Upper lobe of right lung (tissue), 1 donor: Measurements from ENCODE around the gene TDRD7. TPM values are rescaled to one million over a fixed set of nuclear protein-coding genes. Genes with fewer than 3 reads are reported as not detected.

Experiments used
- ATAC-seq: fragments of 200-7000 bp; cut with Tn5 transposase; one replicate; pipeline ENCODE4 v1.9.1; 2020; ENCODE audit warnings: mild to moderate bottlenecking, moderate library complexity
- DNase-seq: peaks from one replicate; pipeline ENCODE4 v3.0.0-alpha.2; 2020
- H3K27ac ChIP-seq: fragments of 200-600 bp; one replicate; pipeline ENCODE4 v1.8.0; 2022
- H3K27me3 ChIP-seq: fragments of 200-600 bp; one replicate; pipeline ENCODE4 v1.8.0; 2022; ENCODE audit warnings: mild to moderate bottlenecking
- H3K36me3 ChIP-seq: fragments of 200-600 bp; one replicate; pipeline ENCODE4 v1.8.0; 2022
- H3K4me1 ChIP-seq: fragments of 200-600 bp; one replicate; pipeline ENCODE4 v1.8.0; 2022
- H3K4me3 ChIP-seq: fragments of 200-600 bp; one replicate; pipeline ENCODE4 v1.8.0; 2022; ENCODE audit warnings: mild to moderate bottlenecking
- H3K9me3 ChIP-seq: fragments of 200-600 bp; one replicate; pipeline ENCODE4 v1.8.0; 2022
- intact Hi-C: fragments of 100-400 bp; cut with DNase I; formaldehyde crosslinking; loops from one replicate; pipeline ENCODE4 v1.11.0; 2022
- total RNA-seq: library from RNA; stranded (reverse); fragmentation: NEBNext Ultra II Directional; extraction: Animal tissue kit (Norgen Biotek cat#: 25700); gene quantifications from one replicate; pipeline ENCODE4 v1.2.1, GENCODE V29; 2021
- TF ChIP-seq, protein P1 (sequence below): fragments of 200-600 bp; IDR thresholded peaks from one replicate; pipeline ENCODE4 v1.8.0; 2022; ENCODE audit warnings: antibody characterized with exemption
- donor health status: DM: no; HTN: yes; CAD: no; lungs with severe emphysema.

TDRD7 gene
- total RNA-seq, 1 donor from 2014 or later: 18.2 TPM

DNA sequence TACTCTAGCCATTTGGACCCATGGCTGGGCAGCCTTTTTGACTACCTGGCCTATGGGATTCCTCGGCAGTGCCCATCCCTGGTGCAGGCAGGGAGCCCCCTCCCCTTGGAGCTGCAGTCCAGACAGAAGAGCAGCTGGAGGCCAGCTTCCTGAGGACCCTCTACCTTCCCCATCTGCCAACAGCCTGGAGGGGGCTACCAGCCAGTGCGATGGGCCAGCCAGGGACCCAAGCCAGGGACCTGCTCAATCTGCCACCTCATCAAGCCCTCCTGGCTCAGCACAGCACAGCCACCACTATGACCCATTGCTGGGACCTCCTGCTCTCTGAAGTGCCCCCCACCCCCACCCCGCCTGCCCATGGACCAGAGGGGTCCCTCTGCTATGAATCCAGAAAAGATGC, 22.6 kb upstream of the TDRD7 start:
- intact Hi-C loops: no loop called here

DNA sequence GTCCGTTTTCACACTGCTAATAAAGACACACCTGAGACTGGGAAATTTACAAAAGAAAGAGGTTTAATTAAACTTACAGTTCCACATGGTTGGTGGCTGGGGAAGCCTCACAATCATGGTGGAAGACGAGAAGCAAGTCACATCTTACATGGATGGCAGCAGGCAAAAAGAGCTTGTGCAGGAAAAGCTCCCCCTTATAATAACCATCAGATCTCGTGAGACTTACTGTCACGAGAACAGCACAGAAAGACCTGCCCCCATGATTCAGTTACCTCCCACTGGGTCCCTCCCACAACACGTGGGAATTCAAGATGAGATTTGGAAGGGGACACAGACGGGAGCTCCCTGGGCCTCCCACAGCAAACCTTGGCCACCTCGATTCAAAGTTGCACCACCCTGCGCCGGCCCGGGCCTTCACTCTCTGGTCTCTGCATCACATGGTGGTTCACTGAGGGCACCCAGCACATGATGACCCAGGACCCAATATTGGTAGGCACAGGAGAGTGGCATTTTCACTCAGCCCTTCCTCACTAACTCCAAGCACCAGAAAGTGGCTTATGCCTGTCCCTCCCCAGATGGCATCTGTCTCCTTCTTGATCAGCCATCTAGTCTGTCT, 21.0 kb upstream of the TDRD7 start:
- DNase-seq: no peak
- no peaks in the 10 kb centered on the region for H3K36me3 ChIP-seq
- no peak overlapping the region for H3K27ac ChIP-seq
- intact Hi-C loops: loop anchor here (5.0 to 10.0 kb wide), 2 partner anchors 224 to 534 kb away; no protein-coding TSS in a partner anchor
- TF ChIP-seq, protein P1, sequence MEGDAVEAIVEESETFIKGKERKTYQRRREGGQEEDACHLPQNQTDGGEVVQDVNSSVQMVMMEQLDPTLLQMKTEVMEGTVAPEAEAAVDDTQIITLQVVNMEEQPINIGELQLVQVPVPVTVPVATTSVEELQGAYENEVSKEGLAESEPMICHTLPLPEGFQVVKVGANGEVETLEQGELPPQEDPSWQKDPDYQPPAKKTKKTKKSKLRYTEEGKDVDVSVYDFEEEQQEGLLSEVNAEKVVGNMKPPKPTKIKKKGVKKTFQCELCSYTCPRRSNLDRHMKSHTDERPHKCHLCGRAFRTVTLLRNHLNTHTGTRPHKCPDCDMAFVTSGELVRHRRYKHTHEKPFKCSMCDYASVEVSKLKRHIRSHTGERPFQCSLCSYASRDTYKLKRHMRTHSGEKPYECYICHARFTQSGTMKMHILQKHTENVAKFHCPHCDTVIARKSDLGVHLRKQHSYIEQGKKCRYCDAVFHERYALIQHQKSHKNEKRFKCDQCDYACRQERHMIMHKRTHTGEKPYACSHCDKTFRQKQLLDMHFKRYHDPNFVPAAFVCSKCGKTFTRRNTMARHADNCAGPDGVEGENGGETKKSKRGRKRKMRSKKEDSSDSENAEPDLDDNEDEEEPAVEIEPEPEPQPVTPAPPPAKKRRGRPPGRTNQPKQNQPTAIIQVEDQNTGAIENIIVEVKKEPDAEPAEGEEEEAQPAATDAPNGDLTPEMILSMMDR: no peak
- ATAC-seq: no peak
- peaks cover 5% of the 10 kb centered on the region for H3K4me1 ChIP-seq
- H3K4me3 ChIP-seq: no peak overlapping the region
- H3K27me3 ChIP-seq: peaks cover 11% of the 10 kb centered on the region
- no peaks in the 10 kb centered on the region for H3K9me3 ChIP-seq

More for the DNA sequence above, 22.6 kb upstream of the TDRD7 start:
- no peaks in the 10 kb centered on the region for H3K9me3 ChIP-seq
- no peak for ATAC-seq
- H3K27ac ChIP-seq: no peak overlapping the region
- DNase-seq: no peak
- TF ChIP-seq, protein P1: no peak
- no peak overlapping the region for H3K4me3 ChIP-seq
- H3K4me1 ChIP-seq: peaks cover 5% of the 10 kb centered on the region
- H3K27me3 ChIP-seq: peaks cover 11% of the 10 kb centered on the region
- H3K36me3 ChIP-seq: no peaks in the 10 kb centered on the region

DNA sequence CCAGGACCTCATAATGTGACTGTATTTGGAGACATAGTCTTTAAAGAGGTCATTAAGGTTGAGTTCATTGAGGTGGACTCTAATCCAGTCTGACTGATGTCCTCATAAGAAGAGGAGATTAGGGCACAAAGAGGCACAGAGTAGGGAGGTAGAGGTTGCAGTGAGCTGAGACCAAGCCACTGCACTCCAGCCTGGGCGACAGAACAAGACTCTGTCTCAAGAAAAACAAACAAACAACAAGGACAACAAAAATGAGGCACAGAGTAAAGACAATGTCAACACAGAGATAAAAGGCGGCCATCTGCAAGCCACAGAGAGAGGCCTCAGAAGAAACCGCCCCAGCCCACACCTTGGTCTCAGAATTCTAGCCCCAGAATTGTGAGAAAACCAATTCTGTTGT, 17.0 kb upstream of the TDRD7 start:
- Histone ChIP-seq H3K27me3 (no peaks in the 10 kb centered on the region), H3K9me3 (no peaks in the 10 kb centered on the region), H3K36me3 (no peaks in the 10 kb centered on the region), H3K4me3 (no peak overlapping the region), H3K4me1 (no peaks in the 10 kb centered on the region), H3K27ac (no peak overlapping the region)
- no peak for ATAC-seq
- no peak for DNase-seq
- TF ChIP-seq, protein P1: no peak
- intact Hi-C loops: loop anchor here (5.0 to 10.0 kb wide), 2 partner anchors 220 to 538 kb away; no protein-coding TSS in a partner anchor

DNA sequence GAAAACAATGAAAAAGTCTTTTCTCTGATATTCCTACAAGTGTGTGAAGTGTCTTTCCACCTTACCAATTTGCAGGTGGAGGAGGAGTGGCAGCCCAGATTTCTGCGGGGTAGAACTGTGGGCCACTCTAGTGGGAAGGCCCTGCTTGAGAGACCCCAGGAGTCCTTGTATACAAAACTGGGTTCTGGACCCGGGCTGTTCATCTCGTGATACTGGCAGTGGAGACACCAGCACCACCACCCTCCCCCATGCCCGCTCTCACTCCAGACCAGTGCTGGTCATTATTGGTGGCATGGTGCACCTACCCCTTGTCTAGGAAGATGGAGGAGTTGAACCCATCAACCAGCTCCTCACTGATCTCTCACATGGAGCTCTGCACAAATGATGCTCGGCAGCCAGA, 16.2 kb upstream of the TDRD7 start:
- no peaks in the 10 kb centered on the region for H3K4me1 ChIP-seq
- H3K9me3 ChIP-seq: no peaks in the 10 kb centered on the region
- H3K27ac ChIP-seq: no peak overlapping the region
- H3K36me3 ChIP-seq: no peaks in the 10 kb centered on the region
- no peaks in the 10 kb centered on the region for H3K27me3 ChIP-seq
- no peak overlapping the region for H3K4me3 ChIP-seq
- TF ChIP-seq, protein P1: no peak
- DNase-seq: no peak
- ATAC-seq: no peak
- intact Hi-C loops: loop anchor here (10.0 kb wide), 1 partner anchor 219 kb away; no protein-coding TSS in a partner anchor

DNA sequence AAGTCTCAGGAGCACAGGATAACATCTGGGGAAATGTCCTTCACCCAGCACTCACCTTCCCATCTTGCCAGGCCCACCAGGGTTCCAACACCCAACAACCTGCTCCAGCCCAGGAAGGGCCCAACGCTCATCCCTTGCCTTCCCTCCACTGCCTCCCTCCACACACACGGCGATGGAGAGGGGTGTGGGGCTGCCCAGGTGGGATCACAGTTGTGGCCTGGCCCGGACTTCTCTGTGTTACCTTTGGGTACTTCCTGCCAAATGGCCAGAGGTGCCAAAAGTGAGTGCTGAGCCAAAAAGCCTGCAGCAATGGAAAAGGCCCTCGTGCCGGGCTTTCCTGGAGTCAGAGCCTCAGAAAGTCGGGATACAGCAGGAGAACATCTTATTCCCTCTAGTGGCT, 15.6 kb upstream of the TDRD7 start:
- H3K4me3 ChIP-seq: no peak overlapping the region
- no peaks in the 10 kb centered on the region for H3K4me1 ChIP-seq
- no peaks in the 10 kb centered on the region for H3K27me3 ChIP-seq
- H3K36me3 ChIP-seq: no peaks in the 10 kb centered on the region
- TF ChIP-seq, protein P1: no peak
- intact Hi-C loops: loop anchor here (10.0 kb wide), 1 partner anchor 219 kb away; no protein-coding TSS in a partner anchor
- ATAC-seq (no peak), DNase-seq (no peak)
- H3K27ac ChIP-seq: no peak overlapping the region
- no peaks in the 10 kb centered on the region for H3K9me3 ChIP-seq
